HG03354 (cell line): ENCODE measurements around the gene LTO1.

Source experiments
- ATAC-seq: cut with Tn5 transposase; IDR thresholded peaks from one replicate; pipeline ENCODE4 v1.9.1; 2021; ENCODE audit warnings: mild to moderate bottlenecking; ENCODE audit not compliant: unreplicated experiment, poor library complexity, severe bottlenecking

Gene LTO1, protein sequence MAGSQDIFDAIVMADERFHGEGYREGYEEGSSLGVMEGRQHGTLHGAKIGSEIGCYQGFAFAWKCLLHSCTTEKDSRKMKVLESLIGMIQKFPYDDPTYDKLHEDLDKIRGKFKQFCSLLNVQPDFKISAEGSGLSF

GRCh38 chr11:69674886-69675714, at the start of gene LTO1:
TSS of gene LTO1 (minus strand) at chr11:69675353. CDS start at chr11:69675239, 114 bp downstream.
- peak; percentile 87 for ATAC-seq

- no peak for ATAC-seq
These were observed 46.6 kb upstream of the LTO1 start for GRCh38 chr11:69721745-69722144.

DNA sequence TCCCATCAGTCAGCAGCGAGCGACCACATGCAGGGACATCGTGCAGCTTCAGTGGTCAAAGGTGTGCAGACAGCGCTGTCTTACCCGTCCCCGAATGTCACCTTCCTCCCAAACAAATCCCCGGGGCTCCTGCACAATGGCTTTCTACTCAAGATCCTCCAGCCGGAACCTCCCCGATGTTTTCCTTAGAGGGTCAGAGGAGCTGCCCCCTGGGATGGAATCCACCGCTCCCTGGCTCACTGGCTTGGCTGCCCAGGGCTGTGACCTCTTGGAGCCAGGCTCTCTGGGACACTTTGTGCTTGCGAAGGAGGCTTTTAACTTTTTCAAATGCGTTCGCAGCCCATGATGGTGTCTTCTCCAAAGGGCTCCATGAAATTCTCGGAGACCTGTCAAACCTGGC, 46.0 kb upstream of the LTO1 start:
- ATAC-seq: no peak

GRCh38 chr11:69718912-69719311, 43.8 kb upstream of the LTO1 start:
- no peak for ATAC-seq

- peak; percentile 55 for ATAC-seq
These were observed 43.0 kb upstream of the LTO1 start for GRCh38 chr11:69718147-69718546.

- ATAC-seq: no peak
These were observed 42.0 kb upstream of the LTO1 start for GRCh38 chr11:69716891-69717747.

GRCh38 chr11:69716099-69716498, 40.9 kb upstream of the LTO1 start:
- no peak for ATAC-seq

DNA sequence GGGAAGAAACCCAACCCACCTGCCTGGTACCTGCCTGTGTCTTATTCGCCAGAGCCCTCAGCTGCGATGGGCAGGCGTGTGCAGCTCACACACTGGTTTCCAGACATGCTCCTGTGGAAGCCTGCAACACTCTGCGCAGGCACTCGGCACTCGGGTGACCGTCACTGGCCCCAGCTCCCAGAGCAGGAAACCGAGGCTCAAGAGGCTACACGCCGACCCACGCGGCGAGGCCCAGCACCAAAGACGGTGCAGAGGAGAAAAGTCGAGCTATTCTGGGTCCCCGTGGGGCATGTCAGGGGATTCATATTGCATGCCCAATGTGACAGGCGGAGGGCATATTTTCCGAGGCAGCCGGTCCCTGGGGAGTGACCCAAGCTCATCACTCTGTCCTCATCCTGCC, 40.3 kb upstream of the LTO1 start:
- no peak for ATAC-seq

- no peak for ATAC-seq
These were observed 37.0 kb upstream of the LTO1 start for GRCh38 chr11:69711822-69712801.

GRCh38 chr11:69708736-69709401, 33.7 kb upstream of the LTO1 start:
- ATAC-seq: no peak

DNA sequence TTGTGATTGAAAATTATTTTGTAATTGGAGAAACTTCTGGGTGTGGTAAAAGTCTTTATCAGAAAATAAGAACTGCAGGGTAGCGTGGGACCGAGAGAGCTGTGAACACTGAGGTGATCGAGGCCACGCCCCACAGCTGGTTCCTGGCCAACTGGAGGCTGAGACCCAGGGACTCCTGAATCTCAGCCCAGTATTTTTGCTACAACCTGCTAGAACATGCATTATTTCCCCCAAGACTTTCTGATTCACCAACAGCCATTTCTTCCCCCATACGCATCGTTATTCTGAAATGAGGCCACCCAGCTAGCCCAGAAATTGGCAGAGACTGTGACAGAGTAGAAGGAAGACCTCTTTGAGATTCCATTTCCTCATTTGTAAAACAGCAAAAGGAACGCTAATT, 32.0 kb upstream of the LTO1 start:
- ATAC-seq: no peak

DNA sequence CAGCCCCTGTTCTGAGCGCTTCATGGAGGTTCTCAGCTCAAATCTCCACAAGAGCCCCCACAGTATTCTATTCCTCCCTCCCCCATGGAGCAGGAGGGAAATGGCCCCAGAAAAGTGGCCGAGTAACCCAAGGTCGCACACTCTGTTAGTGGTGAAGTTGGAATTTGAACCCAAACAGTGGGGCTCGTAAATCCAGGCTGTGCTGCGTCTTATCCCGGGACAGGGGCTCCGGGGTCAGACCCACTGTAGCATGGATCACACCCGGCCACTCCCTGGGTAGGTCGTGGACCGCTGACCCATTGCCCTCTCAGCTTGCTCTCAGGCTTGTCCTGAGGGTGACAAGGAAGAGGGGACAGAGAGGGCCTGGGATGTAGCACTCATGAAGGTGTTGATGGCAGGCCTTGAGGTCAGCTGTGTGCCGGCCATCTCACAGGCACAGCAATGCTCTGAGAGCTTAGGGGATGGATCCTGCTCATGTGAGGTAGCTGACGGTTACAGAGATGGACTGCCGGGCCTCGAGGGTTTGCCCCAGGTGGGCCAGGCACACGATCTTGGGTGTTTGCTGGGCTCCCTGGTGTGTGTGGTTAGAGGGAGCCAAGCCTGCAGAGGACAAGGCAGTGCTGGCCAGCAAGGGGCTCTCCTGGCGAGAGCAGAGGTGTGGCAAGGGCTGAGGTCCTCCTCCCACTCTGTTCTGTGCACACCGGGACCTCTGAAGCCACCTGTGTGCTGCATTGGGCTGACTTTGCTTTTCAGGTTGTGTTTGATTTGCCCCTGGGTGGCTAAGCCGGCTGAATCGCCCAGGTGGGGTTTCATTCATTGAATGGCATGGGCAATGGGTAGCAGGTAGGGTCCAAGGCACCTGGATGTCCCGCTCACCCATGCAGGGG, 31.0 kb upstream of the LTO1 start:
- no peak for ATAC-seq

DNA sequence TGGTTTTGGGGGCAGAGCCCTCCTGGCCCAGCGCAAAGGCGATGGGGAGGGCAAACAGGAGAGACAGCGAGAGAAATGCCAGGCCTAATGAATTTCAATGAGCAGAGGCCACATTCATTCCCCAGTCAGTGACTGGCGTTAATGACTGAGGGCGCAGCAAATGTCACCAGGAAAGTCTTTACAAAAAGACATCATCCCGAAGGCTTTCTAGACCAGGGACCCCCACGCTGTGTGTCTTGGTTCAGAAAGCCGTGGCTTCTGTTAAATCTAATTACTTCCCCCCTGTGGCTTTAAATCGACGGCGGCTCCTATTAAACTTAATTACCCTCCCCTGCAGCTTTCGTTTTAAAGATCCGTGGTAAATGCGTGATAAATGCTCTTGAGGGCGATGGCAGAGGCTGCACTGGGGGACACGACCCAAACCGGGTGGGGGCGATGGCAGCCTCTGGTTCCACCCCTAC, 30.2 kb upstream of the LTO1 start:
- ATAC-seq: no peak

GRCh38 chr11:69704508-69705253, 29.5 kb upstream of the LTO1 start:
- ATAC-seq: no peak

DNA sequence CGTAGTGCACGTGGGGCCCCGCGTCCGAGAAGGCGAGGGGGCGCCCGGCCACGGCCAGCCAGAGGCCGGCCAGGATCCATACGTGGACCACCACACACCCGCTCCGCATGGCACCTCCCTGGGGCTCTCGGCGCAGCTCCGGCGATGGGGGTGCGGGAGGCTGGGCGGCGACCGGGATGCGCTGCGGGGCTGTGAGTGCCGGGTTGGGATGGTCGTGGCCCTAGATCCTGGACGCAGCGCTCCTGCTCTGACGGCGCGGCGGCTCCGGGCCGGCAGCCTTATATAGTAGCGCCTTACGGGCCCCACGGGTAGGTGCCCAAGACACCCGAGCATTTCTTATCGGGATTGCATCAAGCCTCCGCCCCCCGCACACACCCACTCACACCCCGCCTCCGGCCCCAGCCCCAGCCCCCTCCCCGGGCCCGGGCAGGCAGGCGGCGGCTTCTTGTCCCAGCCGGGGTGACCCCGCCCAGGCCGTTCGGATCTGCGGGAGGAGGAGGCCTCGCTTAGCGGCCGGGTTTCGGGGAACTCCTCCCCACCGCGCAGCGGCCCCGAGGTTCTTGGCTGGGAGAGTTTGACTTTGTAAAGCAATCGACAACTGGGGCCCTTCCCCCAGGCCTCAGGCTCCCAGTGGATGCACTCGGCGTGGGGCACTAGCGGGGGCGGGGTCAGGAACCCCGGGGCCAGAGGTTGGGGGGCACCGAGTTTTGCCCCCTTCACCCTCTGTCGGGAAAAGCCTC, 28.8 kb upstream of the LTO1 start, which contains the start of gene FGF19:
TSS of gene FGF19 (minus strand) at position 255 of the 740 bp plus-strand sequence. CDS start at position 109, 146 bp downstream.
- ATAC-seq: no peak

DNA sequence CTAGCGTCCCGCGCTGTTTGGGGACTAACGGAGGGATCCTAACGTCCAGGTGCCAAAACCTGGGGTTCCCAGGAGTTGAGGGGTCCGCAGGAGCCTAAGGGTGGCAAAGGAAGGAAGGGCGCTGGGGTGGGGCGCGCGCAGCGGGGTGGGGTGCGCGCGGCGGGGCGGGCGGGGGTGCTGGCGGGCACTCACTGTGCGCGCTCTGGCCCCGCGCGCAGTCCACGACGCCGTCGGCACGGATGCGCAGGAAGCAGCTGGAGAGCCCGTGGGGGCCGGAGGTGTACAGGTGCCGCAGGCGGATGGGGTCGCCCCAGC, 28.3 kb upstream of the LTO1 start:
- no peak for ATAC-seq
